HG03342 (cell line): ENCODE data around the gene TSSK3.

Experiments used
- ATAC-seq: cut with Tn5 transposase; IDR thresholded peaks from one replicate; pipeline ENCODE4 v1.9.1; 2021; ENCODE audit warnings: mild to moderate bottlenecking, moderate library complexity; ENCODE audit not compliant: unreplicated experiment

TSSK3 gene, protein sequence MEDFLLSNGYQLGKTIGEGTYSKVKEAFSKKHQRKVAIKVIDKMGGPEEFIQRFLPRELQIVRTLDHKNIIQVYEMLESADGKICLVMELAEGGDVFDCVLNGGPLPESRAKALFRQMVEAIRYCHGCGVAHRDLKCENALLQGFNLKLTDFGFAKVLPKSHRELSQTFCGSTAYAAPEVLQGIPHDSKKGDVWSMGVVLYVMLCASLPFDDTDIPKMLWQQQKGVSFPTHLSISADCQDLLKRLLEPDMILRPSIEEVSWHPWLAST

DNA sequence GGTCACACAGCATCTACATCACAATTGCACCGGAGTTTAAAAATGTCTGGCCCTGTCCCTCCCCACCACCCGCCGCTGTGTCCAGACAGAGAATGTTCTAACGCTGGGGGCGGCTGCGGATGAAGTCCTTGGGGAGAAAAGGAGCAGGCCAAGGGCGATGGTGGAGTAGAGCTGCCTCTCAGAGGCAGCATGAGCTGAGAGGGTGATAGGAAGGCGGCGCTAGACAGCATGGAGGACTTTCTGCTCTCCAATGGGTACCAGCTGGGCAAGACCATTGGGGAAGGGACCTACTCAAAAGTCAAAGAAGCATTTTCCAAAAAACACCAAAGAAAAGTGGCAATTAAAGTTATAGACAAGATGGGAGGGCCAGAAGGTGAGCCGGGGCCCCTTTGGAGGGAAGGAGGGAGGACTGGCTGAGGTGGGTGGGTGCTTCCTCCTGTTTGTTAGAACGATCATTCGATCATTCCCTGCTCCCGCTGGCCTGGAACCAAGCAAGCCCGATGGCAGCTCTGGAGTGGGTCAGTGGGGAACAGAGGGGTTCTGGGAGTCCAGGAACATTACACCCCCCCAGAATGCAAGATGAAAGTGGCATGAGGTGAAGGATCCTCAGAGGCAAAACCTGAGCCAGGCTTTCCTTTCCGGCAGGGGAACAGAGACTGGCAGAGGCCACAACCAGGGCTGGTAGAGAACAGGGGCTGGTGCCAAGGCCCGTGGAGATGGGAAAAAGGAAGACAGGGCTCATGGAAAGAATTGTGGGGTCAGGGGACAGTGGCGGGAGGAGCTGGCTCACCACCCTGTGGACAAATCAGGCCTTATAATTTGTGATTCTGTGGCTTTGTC lies at the start of gene TSSK3, which contains the start of gene FAM229A:
TSSK3 (plus strand) TSS at position 66 of the 840 bp plus-strand sequence; CDS start at position 229, 163 bp downstream.
FAM229A (minus strand) TSS at position 12 of the 840 bp plus-strand sequence. CDS start 394 bp downstream, outside the sequence.
- no peak for ATAC-seq

GRCh38 chr1:32316903-32317277 lies 45.4 kb upstream of the TSSK3 start:
- ATAC-seq: peak; percentile 32

GRCh38 chr1:32318127-32318869 lies 44.0 kb upstream of the TSSK3 start:
- ATAC-seq: no peak

GRCh38 chr1:32321712-32322291 lies 40.5 kb upstream of the TSSK3 start:
- ATAC-seq: no peak

DNA sequence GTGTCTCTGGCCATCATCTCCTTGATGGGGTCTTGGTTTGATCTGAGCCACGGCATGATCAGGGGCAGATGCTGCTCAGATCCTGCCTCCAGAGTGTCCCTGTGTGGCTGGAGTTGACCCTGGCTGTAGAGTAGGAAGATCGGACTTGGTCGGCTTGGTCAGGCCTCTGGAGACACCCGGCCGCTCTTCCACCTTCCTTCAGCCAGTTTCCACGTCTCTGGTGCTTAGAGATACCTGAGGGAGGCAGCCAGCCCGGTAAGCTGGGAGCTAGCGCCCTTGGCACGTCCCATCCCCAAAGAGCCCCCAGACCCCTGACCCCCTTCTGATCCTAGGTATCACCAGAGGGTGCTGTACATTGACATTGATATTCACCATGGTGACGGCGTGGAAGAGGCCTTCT lies 35.1 kb upstream of the TSSK3 start:
- no peak for ATAC-seq

DNA sequence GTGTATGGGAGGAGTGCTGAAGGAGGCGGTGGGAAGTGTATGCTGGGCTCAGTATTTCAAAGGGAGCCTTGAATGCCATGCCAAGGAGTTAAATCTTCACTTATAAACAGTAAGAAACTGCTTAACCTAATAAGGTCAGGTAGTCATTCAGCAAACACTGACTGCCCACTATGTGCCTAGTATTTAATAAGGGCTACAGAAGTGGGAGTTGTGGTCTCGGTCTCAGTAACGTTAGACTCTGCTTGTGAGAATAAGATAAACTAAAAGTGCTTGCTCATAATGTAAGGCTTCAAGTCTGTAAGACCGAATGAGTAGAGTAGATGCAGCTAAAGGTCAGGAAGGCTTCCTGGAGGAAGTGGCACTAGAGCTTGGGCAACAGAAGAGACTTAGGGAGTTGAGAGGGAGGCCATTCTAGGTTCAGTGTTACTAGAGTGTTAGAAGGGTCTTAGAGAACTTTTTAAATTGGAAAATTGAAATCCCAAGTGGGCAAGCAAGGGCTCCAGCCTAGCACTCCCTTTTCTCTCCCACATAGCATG lies 32.3 kb upstream of the TSSK3 start:
- no peak for ATAC-seq

DNA sequence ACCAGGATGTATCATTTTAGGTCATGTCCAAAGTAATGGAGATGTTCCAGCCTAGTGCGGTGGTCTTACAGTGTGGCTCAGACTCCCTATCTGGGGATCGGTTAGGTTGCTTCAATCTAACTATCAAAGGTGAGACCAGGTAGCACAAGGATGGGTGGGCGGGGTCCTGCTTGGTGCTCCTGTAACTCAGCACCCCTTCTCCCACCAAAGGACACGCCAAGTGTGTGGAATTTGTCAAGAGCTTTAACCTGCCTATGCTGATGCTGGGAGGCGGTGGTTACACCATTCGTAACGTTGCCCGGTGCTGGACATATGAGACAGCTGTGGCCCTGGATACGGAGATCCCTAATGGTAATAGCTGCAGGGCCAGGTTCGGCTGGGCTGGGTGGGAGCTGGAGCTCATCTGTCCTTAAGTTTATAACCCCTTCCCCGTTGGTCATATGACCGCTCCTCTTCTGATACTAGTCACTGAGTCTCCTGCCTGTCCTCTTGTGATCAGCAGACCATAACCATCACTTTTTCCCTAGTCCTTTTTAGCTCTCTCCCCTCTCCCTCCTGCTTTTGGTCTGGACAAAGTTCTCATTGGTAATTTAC lies 31.7 kb upstream of the TSSK3 start:
- no peak for ATAC-seq

GRCh38 chr1:32331549-32331948 lies 30.8 kb upstream of the TSSK3 start:
- ATAC-seq: no peak

GRCh38 chr1:32332290-32333079 lies 29.9 kb upstream of the TSSK3 start:
- ATAC-seq: no peak

- no peak for ATAC-seq
These were observed 28.9 kb upstream of the TSSK3 start for GRCh38 chr1:32333251-32333963.

DNA sequence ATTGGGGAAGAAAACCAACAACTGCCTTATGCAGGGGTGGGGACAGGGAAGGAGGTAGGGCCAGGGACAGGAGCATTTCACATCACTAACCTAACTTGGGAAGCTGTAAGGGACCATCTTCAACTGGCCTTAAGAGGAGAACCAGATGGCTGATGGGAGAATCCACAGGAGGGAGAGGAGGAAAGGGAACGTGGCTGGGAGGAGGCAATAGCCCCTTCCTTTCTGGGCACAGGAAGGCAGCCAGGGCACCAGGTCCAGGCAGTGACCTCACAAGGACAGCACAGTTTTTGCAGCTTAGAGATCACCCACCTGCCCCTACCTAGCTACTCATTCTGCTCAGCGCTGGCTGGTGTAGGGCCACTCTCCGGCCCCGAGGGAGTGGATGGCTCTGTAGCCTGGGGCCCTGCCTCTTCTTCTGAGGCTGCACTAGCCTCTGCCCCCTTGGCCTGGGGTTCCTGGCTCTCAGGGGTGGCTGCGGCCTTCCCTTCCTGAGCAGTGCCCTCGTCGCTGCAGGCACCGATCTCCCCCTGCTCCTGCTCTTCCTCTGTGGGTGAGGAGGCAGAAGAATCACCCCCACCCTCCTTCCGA lies 28.0 kb upstream of the TSSK3 start:
- ATAC-seq: no peak

DNA sequence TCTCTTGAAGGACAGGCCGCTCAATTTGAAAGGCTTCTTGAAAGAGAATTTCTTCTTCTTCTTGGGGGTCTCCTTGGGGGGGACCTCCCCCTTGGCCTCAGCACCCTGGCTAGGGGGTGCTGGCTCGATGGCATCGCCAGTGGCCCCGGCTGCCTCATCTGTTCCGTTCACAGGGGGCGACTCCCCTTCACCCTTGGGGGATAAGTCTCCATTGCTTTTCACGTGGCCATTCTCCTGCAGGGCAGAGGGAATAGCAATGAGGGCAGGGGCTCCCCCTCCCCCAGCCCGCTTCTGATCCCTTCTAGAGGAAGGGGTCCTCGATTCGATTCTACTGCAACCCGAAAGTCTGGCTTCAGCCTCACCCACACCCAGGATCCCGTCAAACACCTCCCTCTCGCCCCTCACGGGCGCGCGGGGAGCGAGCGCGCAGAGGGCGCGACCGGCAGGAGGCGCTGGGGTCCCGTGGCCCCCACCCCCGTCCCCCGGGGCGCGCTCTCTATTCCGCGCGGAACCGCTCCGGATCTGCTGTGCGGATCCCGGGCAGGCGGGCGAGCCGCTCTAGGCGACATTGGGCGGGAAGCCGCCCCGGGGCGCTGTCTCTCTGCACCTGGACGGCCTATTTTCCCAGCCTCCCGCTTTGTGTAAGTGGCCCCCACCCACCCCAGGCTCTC lies 27.3 kb upstream of the TSSK3 start:
- no peak for ATAC-seq

DNA sequence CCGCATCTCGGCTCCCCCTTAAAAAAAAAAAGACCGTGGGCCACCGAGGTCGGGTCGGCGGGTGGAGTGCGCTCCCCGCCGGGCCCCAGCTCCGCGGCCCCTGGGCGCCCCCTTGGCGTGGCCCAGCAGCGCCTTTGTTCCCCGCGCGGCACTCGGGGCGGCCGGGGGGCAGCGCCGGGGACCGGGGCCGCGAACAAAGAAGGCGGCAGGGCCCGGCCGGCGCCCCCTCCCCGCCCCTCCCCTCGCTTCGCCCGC lies 26.9 kb upstream of the TSSK3 start:
- ATAC-seq: no peak

DNA sequence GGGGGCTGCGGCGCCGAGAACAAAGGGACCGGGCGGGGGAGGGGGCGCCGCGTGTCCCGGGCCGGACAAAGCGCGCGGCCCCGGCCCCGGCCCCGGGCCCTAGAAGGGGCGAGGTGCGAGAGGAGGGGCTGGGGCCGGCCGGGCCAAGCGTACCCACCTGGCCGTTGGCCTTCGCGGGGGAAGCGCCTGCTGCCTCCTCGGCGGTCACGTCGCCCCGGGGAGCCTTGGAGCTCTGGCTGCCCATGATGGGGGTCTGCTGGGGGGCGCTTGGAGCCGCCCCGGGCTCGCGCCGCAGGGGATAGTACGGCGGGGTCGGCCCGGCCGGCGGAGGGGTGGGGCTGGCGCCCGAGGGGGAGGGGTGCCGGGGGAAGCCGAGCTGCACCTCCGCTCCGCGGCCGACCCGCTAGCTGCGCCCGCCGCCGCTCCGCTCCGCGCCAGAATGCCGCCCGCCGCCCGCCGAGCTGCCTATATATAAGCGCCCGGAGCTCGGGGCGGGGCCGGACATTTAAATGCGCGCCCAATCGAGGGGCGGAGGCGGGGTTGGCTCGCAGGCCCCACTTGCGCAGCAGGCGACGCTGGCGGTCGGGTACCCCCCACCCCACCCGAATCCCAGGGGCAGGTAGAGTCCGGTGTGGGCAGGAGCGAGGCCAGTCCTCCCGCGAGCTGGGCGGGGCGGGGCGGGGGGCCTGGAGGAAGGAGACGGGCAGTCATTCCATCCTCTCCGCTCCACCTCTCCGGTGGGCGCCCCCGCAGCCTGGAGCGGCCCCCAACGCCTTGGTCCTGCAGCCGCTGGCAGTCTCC lies 26.3 kb upstream of the TSSK3 start, which contains the start of gene MARCKSL1:
MARCKSL1 (minus strand) TSS at position 444 of the 801 bp plus-strand sequence; CDS start at position 244, 200 bp downstream.
- peak; percentile 40 for ATAC-seq

- ATAC-seq: no peak
These were observed 25.8 kb upstream of the TSSK3 start for GRCh38 chr1:32336591-32336932.

- ATAC-seq: no peak
These were observed 25.2 kb upstream of the TSSK3 start for GRCh38 chr1:32336963-32337675.
